GM20431 (cell line): Measurements from ENCODE around the gene MEF2D.

ENCODE experiments used
- in situ Hi-C: fragments of 300-500 bp; cut with MseI, MboI; formaldehyde crosslinking; loops from one replicate; pipeline ENCODE4 v1.15.0; 2020; ENCODE audit warnings: low sequenced_read_pairs; ENCODE audit not compliant: unreplicated experiment

The MEF2D gene

GRCh38 chr1:156502894-156503697, 2.5 kb upstream of the MEF2D start:
- in situ Hi-C loops = no loop called here

GRCh38 chr1:156502391-156502893, 1.9 kb upstream of the MEF2D start:
- in situ Hi-C loops = no loop called here

GRCh38 chr1:156500793-156501506, 375 bp upstream of the MEF2D start:
- in situ Hi-C loops = no loop called here

- in situ Hi-C loops = no loop called here
Observed at GRCh38 chr1:156499842-156500542, 583 bp downstream of the MEF2D start.

GRCh38 chr1:156499194-156499841, 1.3 kb downstream of the MEF2D start:
- in situ Hi-C loops = no loop called here

GRCh38 chr1:156498432-156499193, 2.0 kb downstream of the MEF2D start:
- in situ Hi-C loops = no loop called here

- in situ Hi-C loops = no loop called here
Observed at GRCh38 chr1:156497743-156498431, 2.7 kb downstream of the MEF2D start.

GRCh38 chr1:156497078-156497742, 3.4 kb downstream of the MEF2D start:
- in situ Hi-C loops = no loop called here

- in situ Hi-C loops = no loop called here
Observed at GRCh38 chr1:156496211-156496761, 4.3 kb downstream of the MEF2D start.

GRCh38 chr1:156495401-156496140, 5.0 kb downstream of the MEF2D start:
- in situ Hi-C loops = no loop called here

GRCh38 chr1:156494309-156494895, 6.2 kb downstream of the MEF2D start:
- in situ Hi-C loops = no loop called here

- in situ Hi-C loops = no loop called here
Observed at GRCh38 chr1:156493742-156494141, 6.8 kb downstream of the MEF2D start.

- in situ Hi-C loops = no loop called here
Observed at GRCh38 chr1:156493154-156493631, 7.4 kb downstream of the MEF2D start.

- in situ Hi-C loops = no loop called here
Observed at GRCh38 chr1:156492591-156493080, 7.9 kb downstream of the MEF2D start.

GRCh38 chr1:156492013-156492590, 8.5 kb downstream of the MEF2D start:
- in situ Hi-C loops = no loop called here

GRCh38 chr1:156491151-156491949, 9.2 kb downstream of the MEF2D start:
- in situ Hi-C loops = no loop called here
